ENCODE data around the gene TBC1D17.

DNA sequence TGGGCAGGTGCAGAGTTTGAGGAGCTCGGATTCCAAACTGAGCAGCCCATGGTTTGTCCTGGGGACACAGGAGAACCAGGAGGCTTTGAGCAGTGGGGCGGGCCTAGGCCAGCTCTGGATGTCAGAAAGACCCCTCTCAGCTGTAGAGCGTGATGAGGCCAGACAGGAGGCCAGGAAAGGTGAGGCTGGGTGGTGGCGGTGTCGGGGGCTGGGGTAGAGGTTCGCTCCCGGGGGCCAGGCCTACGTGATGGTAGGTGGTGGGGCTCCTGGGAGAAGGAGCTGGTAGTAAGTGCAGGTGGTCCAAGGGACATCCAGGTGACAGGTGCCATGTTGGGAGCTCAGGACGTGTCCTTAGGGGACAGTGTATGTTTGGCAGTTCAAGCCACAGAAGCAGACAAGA lies 40.1 kb upstream of the TBC1D17 start:
- TF ChIP-seq, protein P1, sequence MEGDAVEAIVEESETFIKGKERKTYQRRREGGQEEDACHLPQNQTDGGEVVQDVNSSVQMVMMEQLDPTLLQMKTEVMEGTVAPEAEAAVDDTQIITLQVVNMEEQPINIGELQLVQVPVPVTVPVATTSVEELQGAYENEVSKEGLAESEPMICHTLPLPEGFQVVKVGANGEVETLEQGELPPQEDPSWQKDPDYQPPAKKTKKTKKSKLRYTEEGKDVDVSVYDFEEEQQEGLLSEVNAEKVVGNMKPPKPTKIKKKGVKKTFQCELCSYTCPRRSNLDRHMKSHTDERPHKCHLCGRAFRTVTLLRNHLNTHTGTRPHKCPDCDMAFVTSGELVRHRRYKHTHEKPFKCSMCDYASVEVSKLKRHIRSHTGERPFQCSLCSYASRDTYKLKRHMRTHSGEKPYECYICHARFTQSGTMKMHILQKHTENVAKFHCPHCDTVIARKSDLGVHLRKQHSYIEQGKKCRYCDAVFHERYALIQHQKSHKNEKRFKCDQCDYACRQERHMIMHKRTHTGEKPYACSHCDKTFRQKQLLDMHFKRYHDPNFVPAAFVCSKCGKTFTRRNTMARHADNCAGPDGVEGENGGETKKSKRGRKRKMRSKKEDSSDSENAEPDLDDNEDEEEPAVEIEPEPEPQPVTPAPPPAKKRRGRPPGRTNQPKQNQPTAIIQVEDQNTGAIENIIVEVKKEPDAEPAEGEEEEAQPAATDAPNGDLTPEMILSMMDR (conservative IDR thresholded peaks at IDR 0.05): no peak
- TF ChIP-seq ZFX (IDR thresholded peaks at IDR 0.05): no peak

All from C4-2B (cell line).